ENCODE measurements around the gene FAM241B. TPM values are rescaled to one million over a fixed set of nuclear protein-coding genes. Genes with fewer than 3 reads are reported as not detected.

Gene FAM241B
- total RNA-seq, 1 donor from 2014 or later, result 9.8 TPM

DNA sequence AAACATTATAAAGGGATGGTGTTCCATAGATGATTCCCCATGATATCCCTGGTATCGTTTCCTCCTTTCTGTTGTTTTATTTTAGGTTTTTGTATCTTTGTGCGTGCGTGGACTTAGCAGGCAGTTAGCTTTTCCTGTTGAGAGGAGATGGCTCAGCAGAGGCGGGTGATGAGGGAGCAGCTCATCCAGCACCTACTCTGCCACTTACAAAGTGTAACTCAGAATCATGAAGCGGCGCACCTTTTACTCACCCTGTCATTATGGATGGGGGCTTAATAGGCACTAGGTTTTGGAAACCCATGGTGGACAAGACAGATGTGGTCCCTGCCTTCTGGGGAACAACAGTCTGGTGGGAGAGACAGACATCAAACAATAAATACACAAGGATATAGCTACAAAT is 17.1 kb downstream of the FAM241B start:
- DNase-seq (ENCODE audit: extremely low spot score, unreplicated experiment), result no peak
- peak overlapping the region; percentile 34 for H3K4me3 Mint-ChIP-seq
- H3K36me3 Mint-ChIP-seq, result no peaks in the 10 kb centered on the region
- peaks cover 53% of the 10 kb centered on the region for H3K4me1 Mint-ChIP-seq (ENCODE audit: unreplicated experiment)
- peaks cover 12% of the 10 kb centered on the region for H3K27me3 Mint-ChIP-seq
- peak overlapping the region; percentile 65 for H3K27ac Mint-ChIP-seq
- no peaks in the 10 kb centered on the region for H3K9me3 Mint-ChIP-seq
- TF ChIP-seq, protein P1, sequence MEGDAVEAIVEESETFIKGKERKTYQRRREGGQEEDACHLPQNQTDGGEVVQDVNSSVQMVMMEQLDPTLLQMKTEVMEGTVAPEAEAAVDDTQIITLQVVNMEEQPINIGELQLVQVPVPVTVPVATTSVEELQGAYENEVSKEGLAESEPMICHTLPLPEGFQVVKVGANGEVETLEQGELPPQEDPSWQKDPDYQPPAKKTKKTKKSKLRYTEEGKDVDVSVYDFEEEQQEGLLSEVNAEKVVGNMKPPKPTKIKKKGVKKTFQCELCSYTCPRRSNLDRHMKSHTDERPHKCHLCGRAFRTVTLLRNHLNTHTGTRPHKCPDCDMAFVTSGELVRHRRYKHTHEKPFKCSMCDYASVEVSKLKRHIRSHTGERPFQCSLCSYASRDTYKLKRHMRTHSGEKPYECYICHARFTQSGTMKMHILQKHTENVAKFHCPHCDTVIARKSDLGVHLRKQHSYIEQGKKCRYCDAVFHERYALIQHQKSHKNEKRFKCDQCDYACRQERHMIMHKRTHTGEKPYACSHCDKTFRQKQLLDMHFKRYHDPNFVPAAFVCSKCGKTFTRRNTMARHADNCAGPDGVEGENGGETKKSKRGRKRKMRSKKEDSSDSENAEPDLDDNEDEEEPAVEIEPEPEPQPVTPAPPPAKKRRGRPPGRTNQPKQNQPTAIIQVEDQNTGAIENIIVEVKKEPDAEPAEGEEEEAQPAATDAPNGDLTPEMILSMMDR (conservative IDR thresholded peaks at IDR 0.05), result no peak

DNA sequence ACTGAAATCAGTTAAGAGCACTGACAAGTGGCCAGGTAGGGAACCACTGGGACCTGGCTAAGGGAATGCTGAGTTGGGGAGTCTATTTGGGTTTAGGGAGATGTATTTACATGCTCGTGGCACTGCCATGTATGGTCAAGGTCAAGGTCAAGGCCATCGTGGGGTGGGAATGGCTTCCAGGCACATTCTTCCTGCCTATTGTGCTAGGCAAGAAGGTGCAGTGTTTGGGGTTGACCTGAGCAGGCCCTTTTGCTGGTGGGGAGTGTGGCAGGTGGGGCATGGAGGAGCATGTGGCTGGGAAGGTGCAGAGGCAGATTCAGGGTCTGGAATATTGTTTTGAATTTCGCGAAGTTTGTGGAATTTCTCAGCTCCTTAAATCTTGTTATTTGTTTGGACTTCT is 17.8 kb downstream of the FAM241B start:
- peaks cover 53% of the 10 kb centered on the region for H3K4me1 Mint-ChIP-seq (ENCODE audit: unreplicated experiment)
- no peaks in the 10 kb centered on the region for H3K9me3 Mint-ChIP-seq
- H3K36me3 Mint-ChIP-seq, result no peaks in the 10 kb centered on the region
- H3K27me3 Mint-ChIP-seq, result peaks cover 9% of the 10 kb centered on the region
- H3K4me3 Mint-ChIP-seq, result no peak overlapping the region
- no peak for DNase-seq (ENCODE audit: extremely low spot score, unreplicated experiment)
- TF ChIP-seq, protein P1 (conservative IDR thresholded peaks at IDR 0.05), result no peak
- H3K27ac Mint-ChIP-seq, result peak overlapping the region; percentile 65

DNA sequence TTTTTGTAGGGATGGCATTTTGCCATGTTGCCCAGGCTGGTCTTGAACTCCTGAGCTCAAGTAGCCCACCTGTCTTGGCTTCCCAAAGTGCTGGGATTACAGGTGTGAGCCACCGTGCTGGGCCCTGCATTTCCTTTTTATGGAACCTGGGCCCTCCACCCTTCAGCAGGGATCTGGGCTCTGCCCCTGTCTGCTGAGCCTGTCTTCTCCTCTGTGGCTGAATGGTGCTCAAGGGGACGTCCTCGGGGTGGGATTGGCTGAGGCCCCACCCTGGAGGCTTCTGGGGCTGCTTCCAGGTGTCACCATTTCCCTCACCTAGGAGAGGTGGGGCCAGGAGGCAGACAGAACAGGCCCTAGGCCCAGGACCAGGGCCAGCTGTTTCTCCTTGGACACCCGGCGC is 18.4 kb downstream of the FAM241B start:
- DNase-seq (ENCODE audit: extremely low spot score, unreplicated experiment), result no peak
- Mint-ChIP-seq H3K4me1 (ENCODE audit: unreplicated experiment) (peaks cover 53% of the 10 kb centered on the region), H3K36me3 (no peaks in the 10 kb centered on the region), H3K27ac (no peak overlapping the region), H3K9me3 (no peaks in the 10 kb centered on the region), H3K4me3 (no peak overlapping the region), H3K27me3 (peaks cover 6% of the 10 kb centered on the region)
- TF ChIP-seq, protein P1 (conservative IDR thresholded peaks at IDR 0.05), result no peak

DNA sequence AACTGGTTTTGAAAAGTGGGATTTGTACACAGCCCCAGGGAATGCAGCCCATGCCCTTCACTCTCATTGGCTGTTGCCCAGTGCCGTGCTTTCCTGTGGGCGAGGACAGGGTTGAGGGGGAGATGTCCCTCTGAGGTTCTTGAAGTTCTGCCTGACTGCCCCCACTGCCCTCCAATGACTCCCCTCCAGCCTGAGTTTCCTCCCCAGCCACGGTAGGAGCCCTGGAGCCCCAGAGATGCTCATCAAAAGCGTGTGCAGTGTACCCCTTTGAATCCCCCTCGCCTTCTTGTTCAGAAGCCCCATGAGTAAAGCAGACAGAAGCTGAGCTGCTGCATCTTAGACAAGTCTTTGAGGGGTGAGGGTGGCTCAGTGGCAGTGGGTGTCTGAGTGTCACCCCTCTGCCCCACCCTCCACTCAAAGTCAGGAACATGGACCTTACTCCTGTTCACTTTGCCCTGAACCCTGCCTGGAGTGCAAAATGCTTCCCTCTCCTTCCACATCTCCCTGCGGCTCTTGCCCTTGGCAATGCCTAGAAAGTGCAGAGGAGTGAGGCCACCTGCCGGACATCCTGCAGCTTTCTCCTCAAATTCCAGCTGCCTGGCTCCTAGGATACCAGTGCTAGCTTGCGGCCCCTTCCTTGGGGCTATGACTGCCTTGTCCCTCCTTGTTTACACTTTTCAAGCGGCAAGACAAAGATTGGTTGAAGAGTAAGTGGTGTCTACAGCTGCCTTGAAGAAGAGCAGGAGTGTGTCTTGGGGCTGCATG is 19.9 kb downstream of the FAM241B start:
- TF ChIP-seq, protein P1 (conservative IDR thresholded peaks at IDR 0.05), result peak; percentile 49
- Mint-ChIP-seq H3K27me3 (peaks cover 9% of the 10 kb centered on the region), H3K9me3 (no peaks in the 10 kb centered on the region), H3K36me3 (no peaks in the 10 kb centered on the region), H3K27ac (peak overlapping the region; percentile 48), H3K4me1 (ENCODE audit: unreplicated experiment) (peaks cover 57% of the 10 kb centered on the region), H3K4me3 (no peak overlapping the region)
- DNase-seq (ENCODE audit: extremely low spot score, unreplicated experiment), result no peak

DNA sequence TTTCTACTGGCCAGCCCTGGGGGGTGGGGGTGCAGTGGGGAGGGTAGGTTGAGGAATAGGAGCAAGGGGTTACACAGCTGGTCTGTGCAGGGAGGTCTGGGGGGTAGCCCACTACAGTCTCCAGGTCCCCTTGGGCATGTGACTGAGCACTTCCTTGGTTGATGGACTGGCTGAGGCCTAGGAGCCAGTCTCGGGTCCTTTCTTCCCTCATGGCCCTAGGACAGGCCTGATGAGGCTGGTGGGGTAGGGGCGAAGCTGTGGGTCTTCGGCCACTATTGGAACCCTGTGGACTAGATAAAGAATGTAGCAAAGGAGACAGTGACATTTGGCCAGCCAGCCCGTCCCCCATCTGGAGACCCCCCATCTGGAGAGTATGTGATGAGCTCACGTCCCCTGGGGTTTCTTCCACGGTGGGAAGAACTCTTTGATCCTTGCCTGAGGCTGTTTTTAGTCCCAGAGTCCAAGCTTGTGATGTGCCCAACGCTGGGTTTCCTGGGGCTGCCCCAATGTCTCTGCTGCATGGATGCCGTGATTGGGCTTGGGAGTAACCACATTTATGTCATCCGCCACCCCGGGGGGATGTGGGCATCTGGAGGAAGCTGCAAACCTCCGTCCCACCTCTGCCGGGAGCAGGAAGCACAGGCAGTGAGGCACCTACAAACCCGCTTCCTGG is 20.7 kb downstream of the FAM241B start:
- Mint-ChIP-seq H3K4me1 (ENCODE audit: unreplicated experiment) (peaks cover 57% of the 10 kb centered on the region), H3K27me3 (peaks cover 5% of the 10 kb centered on the region), H3K27ac (no peak overlapping the region), H3K36me3 (no peaks in the 10 kb centered on the region), H3K9me3 (no peaks in the 10 kb centered on the region), H3K4me3 (no peak overlapping the region)
- TF ChIP-seq, protein P1 (conservative IDR thresholded peaks at IDR 0.05), result no peak
- no peak for DNase-seq (ENCODE audit: extremely low spot score, unreplicated experiment)

Measured in type B pancreatic cell (in vitro differentiated cells).